ENCODE data around the gene MAT1A.
A peak's percentile ranks its signal among the peaks of the same experiment; 100 is the strongest.

DNA sequence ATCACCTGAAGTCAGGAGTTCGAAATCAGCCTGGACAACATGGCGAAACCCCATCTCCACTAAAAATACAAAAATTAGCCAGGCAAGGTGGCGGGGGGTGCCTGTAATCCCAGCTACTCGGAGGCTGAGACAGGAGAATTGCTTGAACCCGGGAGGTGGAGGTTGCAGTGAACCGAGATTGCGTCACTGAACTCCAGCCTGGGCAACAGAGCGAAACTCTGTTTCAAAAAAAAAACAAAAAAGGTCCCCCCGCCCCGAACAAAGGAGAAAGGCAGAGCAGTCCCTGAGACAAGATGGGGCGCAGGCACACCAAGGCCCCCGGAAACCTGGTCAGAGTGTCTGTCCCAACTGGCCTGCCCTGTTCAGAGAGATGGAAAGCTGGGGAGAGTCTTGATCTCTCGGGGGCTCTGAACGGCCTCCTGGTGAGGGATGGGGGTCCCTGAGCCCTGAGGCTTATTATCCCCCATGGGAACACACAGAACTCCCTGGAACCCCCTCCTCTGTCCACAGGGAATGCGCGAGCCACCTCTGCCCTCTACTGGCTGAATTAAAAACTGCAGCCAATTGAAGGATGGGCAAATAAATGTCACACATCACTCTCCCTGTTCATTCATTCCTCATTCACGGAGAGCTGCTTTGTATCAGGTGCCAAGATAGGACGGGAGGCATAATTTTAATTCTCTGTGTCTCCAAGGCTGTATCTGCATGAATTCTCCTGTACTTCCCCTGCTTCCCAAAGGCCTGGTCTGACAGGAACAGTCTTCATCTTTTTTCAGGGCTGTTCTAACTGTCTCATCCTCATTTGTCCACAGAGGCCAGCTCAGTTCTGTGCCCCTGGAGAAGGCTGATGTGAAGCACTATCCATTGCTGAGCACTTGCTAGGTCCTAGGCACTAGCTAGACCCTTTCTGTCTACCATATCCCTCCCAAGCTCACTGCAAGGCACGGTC, 28.9 kb downstream of the MAT1A start:
- TF ChIP-seq TAF1 (IDR thresholded peaks at IDR 0.05; ENCODE audit: low read depth, low read length) (no peak), GABPA (IDR thresholded peaks at IDR 0.05; ENCODE audit: borderline replicate concordance, insufficient read depth, low read length) (no peak), NANOG (IDR thresholded peaks at IDR 0.05; ENCODE audit: insufficient read depth, low read depth, low read length, poor library complexity, severe bottlenecking) (no peak), SIN3A (conservative IDR thresholded peaks at IDR 0.05 in 1 of 2, IDR thresholded peaks at IDR 0.05 in 1 of 2; ENCODE audit: low read depth in 1 of 2, low read length in 2 of 2) (no peak), EZH2 (IDR thresholded peaks at IDR 0.05; ENCODE audit: low read depth, low read length, severe bottlenecking) (no peak), EGR1 (IDR thresholded peaks at IDR 0.05; ENCODE audit: borderline replicate concordance, low read depth, low read length) (no peak), ZNF274 (IDR thresholded peaks at IDR 0.05; ENCODE audit: borderline replicate concordance, extremely low read depth, low read length) (no peak), YY1 (IDR thresholded peaks at IDR 0.05; ENCODE audit: low read depth, low read length) (no peak), RXRA (IDR thresholded peaks at IDR 0.05; ENCODE audit: insufficient read depth, low read depth, low read length) (no peak), EP300 (IDR thresholded peaks at IDR 0.05; ENCODE audit: borderline replicate concordance in 1 of 2, low read depth in 2 of 2, low read length in 2 of 2) (no peak)
- TF ChIP-seq, protein P1, sequence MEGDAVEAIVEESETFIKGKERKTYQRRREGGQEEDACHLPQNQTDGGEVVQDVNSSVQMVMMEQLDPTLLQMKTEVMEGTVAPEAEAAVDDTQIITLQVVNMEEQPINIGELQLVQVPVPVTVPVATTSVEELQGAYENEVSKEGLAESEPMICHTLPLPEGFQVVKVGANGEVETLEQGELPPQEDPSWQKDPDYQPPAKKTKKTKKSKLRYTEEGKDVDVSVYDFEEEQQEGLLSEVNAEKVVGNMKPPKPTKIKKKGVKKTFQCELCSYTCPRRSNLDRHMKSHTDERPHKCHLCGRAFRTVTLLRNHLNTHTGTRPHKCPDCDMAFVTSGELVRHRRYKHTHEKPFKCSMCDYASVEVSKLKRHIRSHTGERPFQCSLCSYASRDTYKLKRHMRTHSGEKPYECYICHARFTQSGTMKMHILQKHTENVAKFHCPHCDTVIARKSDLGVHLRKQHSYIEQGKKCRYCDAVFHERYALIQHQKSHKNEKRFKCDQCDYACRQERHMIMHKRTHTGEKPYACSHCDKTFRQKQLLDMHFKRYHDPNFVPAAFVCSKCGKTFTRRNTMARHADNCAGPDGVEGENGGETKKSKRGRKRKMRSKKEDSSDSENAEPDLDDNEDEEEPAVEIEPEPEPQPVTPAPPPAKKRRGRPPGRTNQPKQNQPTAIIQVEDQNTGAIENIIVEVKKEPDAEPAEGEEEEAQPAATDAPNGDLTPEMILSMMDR (IDR thresholded peaks at IDR 0.05; ENCODE audit: control extremely low read depth in 1 of 3, insufficient read depth in 1 of 3, low read depth in 1 of 3, low read length in 3 of 3): peak; percentile 74 to 86 (median 78)
- TF ChIP-seq, protein P2, sequence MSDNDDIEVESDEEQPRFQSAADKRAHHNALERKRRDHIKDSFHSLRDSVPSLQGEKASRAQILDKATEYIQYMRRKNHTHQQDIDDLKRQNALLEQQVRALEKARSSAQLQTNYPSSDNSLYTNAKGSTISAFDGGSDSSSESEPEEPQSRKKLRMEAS (IDR thresholded peaks at IDR 0.05): no peak
